ENCODE measurements around the gene PDE4C. TPM values are rescaled to one million over a fixed set of nuclear protein-coding genes. Genes with fewer than 3 reads are reported as not detected.
A peak's percentile ranks its signal among the peaks of the same experiment; 100 is the strongest.

Gene PDE4C
- 0.13 TPM in 1 of 2 replicates, not detected in the other for total RNA-seq (2014; rRNA removed; shearing (Covaris generic))
- polyA plus RNA-seq (2015; cell fraction: cytosol; rRNA removed), result 0.07 and 0.08 TPM in 2 replicates
- 0.34 and 0.48 TPM in 2 replicates for polyA plus RNA-seq (2015; cell fraction: nucleus; rRNA removed)

- no peak for DNase-seq (ENCODE audit: low read depth)
These were observed at the start of gene PDE4C for GRCh38 chr19:18225702-18226468. Gene PDE4C (minus strand): TSS chr19:18226438. CDS start chr19:18226415, 23 bp downstream.

- DNase-seq (ENCODE audit: low read depth), result peak; percentile 87
These were observed 48.6 kb upstream of the PDE4C start for GRCh38 chr19:18274781-18275356.

- no peak for DNase-seq (ENCODE audit: low read depth)
These were observed 48.1 kb upstream of the PDE4C start, which contains the start of gene IQCN for GRCh38 chr19:18274219-18274780. Gene IQCN (minus strand): TSS chr19:18274452. CDS start chr19:18269478, 4,974 bp downstream.

- no peak for DNase-seq (ENCODE audit: low read depth)
These were observed 47.5 kb upstream of the PDE4C start for GRCh38 chr19:18273561-18274218.

GRCh38 chr19:18271433-18271841 is 45.2 kb upstream of the PDE4C start:
- DNase-seq (ENCODE audit: low read depth), result no peak

GRCh38 chr19:18270326-18270725 is 44.1 kb upstream of the PDE4C start:
- no peak for DNase-seq (ENCODE audit: low read depth)

GRCh38 chr19:18269070-18269723 is 43.0 kb upstream of the PDE4C start:
- DNase-seq (ENCODE audit: low read depth), result no peak

GRCh38 chr19:18266771-18267686 is 40.8 kb upstream of the PDE4C start:
- no peak for DNase-seq (ENCODE audit: low read depth)

- no peak for DNase-seq (ENCODE audit: low read depth)
These were observed 39.3 kb upstream of the PDE4C start for GRCh38 chr19:18265582-18265981.

GRCh38 chr19:18264971-18265540 is 38.8 kb upstream of the PDE4C start:
- no peak for DNase-seq (ENCODE audit: low read depth)

GRCh38 chr19:18264137-18264854 is 38.1 kb upstream of the PDE4C start:
- DNase-seq (ENCODE audit: low read depth), result no peak

GRCh38 chr19:18263324-18264136 is 37.3 kb upstream of the PDE4C start:
- no peak for DNase-seq (ENCODE audit: low read depth)

GRCh38 chr19:18262917-18263316 is 36.7 kb upstream of the PDE4C start:
- DNase-seq (ENCODE audit: low read depth), result peak; percentile 21

GRCh38 chr19:18262144-18262543 is 35.9 kb upstream of the PDE4C start:
- DNase-seq (ENCODE audit: low read depth), result no peak

- DNase-seq (ENCODE audit: low read depth), result no peak
These were observed 35.2 kb upstream of the PDE4C start for GRCh38 chr19:18261474-18261873.

- no peak for DNase-seq (ENCODE audit: low read depth)
These were observed 33.7 kb upstream of the PDE4C start for GRCh38 chr19:18259893-18260292.

- DNase-seq (ENCODE audit: low read depth), result no peak
These were observed 31.5 kb upstream of the PDE4C start for GRCh38 chr19:18257503-18258470.
